ENCODE data around the gene GBP3.

The GBP3 gene

DNA sequence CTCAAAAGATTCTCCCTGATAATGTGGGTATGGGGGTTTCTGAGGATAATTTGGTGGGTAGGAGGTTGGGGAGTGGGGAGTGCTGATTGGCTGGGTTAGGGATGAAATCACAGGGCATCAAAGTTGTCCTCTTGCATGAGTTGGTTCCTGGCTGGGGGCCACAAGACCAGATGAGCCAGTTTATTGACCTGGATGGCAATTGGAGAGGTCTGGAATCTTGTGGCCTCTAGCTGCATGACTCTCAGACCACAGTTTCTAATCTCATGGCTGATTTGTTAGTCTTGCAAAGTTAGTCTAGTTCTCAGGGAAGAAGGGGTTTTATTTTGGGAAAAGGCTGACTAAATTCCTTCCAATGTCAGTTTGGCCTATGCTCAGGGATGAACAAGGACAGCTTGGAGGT is 45.6 kb upstream of the GBP3 start:
- H3K4me1 ChIP-seq (ENCODE audit: insufficient read depth, low read length, severe bottlenecking): no peaks in the 10 kb centered on the region
- no peaks in the 10 kb centered on the region for H4K20me1 ChIP-seq (ENCODE audit: insufficient read depth, low read length)
- H3K9me3 ChIP-seq (ENCODE audit: low read length): no peaks in the 10 kb centered on the region
- no peaks in the 10 kb centered on the region for H3K9me2 ChIP-seq (ENCODE audit: low read depth, low read length)
- no peaks in the 10 kb centered on the region for H3K27me3 ChIP-seq (ENCODE audit: insufficient read depth, low read length)
- no peaks in the 10 kb centered on the region for H3K79me2 ChIP-seq (ENCODE audit: insufficient read depth, low read length)
- H3K4me3 ChIP-seq (ENCODE audit: low read depth, low read length, poor library complexity, severe bottlenecking): no peak overlapping the region
- no peak overlapping the region for H3K27ac ChIP-seq (ENCODE audit: low read depth, low read length, poor library complexity, severe bottlenecking)
- H3K4me2 ChIP-seq (ENCODE audit: low read length): no peak overlapping the region
- no peak overlapping the region for H2AFZ ChIP-seq (ENCODE audit: low read length)
- H3F3A ChIP-seq (ENCODE audit: insufficient read depth, low read length): no peaks in the 10 kb centered on the region
- TF ChIP-seq CTCF (IDR thresholded peaks at IDR 0.05; ENCODE audit: low read length) (no peak), EZH2 (IDR thresholded peaks at IDR 0.05; ENCODE audit: borderline replicate concordance, low read length) (no peak)
- H3K36me3 ChIP-seq (ENCODE audit: insufficient read depth, low read length): no peaks in the 10 kb centered on the region
- no peak overlapping the region for H3K9ac ChIP-seq (ENCODE audit: low read length)

DNA sequence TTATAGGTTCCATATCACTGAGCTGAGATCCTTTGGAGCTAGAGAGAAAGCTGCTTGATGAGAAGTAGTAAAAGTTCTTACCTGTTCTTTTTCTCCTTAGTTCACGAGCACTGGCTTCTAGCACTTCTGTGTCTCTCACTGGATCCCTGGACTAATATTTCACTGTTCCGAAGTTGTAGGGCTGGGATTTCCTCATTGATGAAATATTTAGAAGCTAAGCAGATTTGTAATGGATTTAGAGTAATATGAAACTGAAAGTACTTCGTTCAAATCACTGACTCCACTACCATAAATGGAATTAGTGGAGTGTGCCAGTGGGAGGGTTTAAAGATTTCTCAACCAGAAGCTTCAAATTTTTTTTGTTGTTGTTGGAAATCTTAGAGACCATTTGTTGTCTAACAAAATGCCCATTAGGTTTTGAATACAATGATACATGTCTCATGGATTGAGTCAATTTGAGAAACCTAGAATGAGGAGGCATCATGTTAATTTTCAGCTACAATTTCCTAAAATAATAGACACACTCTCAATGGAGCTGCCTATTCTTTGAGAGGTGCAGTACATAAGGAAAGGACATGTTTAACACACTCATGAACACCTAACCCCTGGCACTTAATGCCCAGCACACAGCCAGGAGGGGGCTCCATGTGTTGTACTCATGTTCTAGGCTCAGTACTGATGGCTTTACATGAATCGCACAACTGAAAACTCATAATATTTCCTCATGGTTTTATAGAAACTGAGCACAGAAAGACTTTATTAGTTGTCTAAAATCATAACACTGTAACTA is 42.6 kb upstream of the GBP3 start, which contains the start of gene GBP1:
Gene GBP1, minus strand, starts transcription at position 130 of the 790 bp plus-strand sequence. CDS start 1,974 bp downstream, outside the sequence.
- Histone ChIP-seq H3K36me3 (ENCODE audit: insufficient read depth, low read length) (no peaks in the 10 kb centered on the region), H3K4me2 (ENCODE audit: low read length) (peak within 1 kb of the TSS; percentile 45; the same call in 1 of the 2 replicates), H3K9ac (ENCODE audit: low read length) (no peak within 1 kb of the TSS), H3K9me3 (ENCODE audit: low read length) (no peaks in the 10 kb centered on the region), H3K4me3 (ENCODE audit: low read depth, low read length, poor library complexity, severe bottlenecking) (no peak within 1 kb of the TSS), H3K27me3 (ENCODE audit: insufficient read depth, low read length) (no peaks in the 10 kb centered on the region), H2AFZ (ENCODE audit: low read length) (no peak within 1 kb of the TSS), H3K4me1 (ENCODE audit: insufficient read depth, low read length, severe bottlenecking) (no peaks in the 10 kb centered on the region), H3K79me2 (ENCODE audit: insufficient read depth, low read length) (no peaks in the 10 kb centered on the region), H3K9me2 (ENCODE audit: low read depth, low read length) (no peaks in the 10 kb centered on the region), H3F3A (ENCODE audit: insufficient read depth, low read length) (no peaks in the 10 kb centered on the region), H4K20me1 (ENCODE audit: insufficient read depth, low read length) (no peaks in the 10 kb centered on the region), H3K27ac (ENCODE audit: low read depth, low read length, poor library complexity, severe bottlenecking) (no peak within 1 kb of the TSS)
- TF ChIP-seq EZH2 (IDR thresholded peaks at IDR 0.05; ENCODE audit: borderline replicate concordance, low read length): no peak
- no peak for TF ChIP-seq CTCF (IDR thresholded peaks at IDR 0.05; ENCODE audit: low read length)

DNA sequence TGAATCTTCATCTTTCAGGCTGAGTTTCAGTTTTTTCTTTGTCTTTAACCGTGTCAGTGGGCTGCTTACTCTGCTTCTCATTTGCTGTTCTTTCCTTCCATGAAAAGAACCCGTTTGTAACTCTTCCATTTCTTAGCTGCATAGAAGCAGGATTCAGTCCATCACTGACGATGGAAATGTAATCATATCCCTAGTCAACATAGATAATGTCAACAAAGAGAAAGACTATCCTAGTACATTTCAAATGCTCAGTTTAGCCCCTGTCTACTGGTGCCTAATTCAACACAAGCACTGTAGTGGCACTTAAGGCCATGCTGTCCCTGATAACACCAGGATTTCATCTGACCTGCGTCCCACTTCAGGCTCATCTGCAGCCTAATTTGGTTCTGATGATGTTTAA is 42.0 kb upstream of the GBP3 start:
- no peaks in the 10 kb centered on the region for H3K4me1 ChIP-seq (ENCODE audit: insufficient read depth, low read length, severe bottlenecking)
- no peaks in the 10 kb centered on the region for H3K36me3 ChIP-seq (ENCODE audit: insufficient read depth, low read length)
- H3K9me2 ChIP-seq (ENCODE audit: low read depth, low read length): no peaks in the 10 kb centered on the region
- no peaks in the 10 kb centered on the region for H3K9me3 ChIP-seq (ENCODE audit: low read length)
- no peaks in the 10 kb centered on the region for H3F3A ChIP-seq (ENCODE audit: insufficient read depth, low read length)
- no peak overlapping the region for H3K4me3 ChIP-seq (ENCODE audit: low read depth, low read length, poor library complexity, severe bottlenecking)
- no peaks in the 10 kb centered on the region for H4K20me1 ChIP-seq (ENCODE audit: insufficient read depth, low read length)
- no peak overlapping the region for H3K9ac ChIP-seq (ENCODE audit: low read length)
- no peaks in the 10 kb centered on the region for H3K79me2 ChIP-seq (ENCODE audit: insufficient read depth, low read length)
- H2AFZ ChIP-seq (ENCODE audit: low read length): no peak overlapping the region
- H3K27me3 ChIP-seq (ENCODE audit: insufficient read depth, low read length): no peaks in the 10 kb centered on the region
- H3K4me2 ChIP-seq (ENCODE audit: low read length): peak overlapping the region; percentile 45; the same call in 1 of the 2 replicates
- H3K27ac ChIP-seq (ENCODE audit: low read depth, low read length, poor library complexity, severe bottlenecking): no peak overlapping the region
- TF ChIP-seq EZH2 (IDR thresholded peaks at IDR 0.05; ENCODE audit: borderline replicate concordance, low read length) (no peak), CTCF (IDR thresholded peaks at IDR 0.05; ENCODE audit: low read length) (no peak)

Data from OCI-LY1 (cell line).